SIG-M5 treated with dmso at 0.1 percent for 504 hours (cell line): ENCODE results near the gene ANKLE2.
"Not testable (repeated sequence)": the region's sequence is repeated elsewhere in the genome, so short reads cannot be mapped to it uniquely, and the experiment has no call there.

ENCODE experiments used
- DNase-seq: peaks from one replicate; lab custom pipeline; 2025; ENCODE audit not compliant: unreplicated experiment; lab: John Stamatoyannopoulos, UW

The ANKLE2 gene

GRCh38 chr12:132692030-132692429 is 69.6 kb downstream of the ANKLE2 start:
- DNase-seq = not testable (repeated sequence)

GRCh38 chr12:132690112-132690511 is 71.5 kb downstream of the ANKLE2 start:
- DNase-seq = no peak

GRCh38 chr12:132689227-132689626 is 72.4 kb downstream of the ANKLE2 start:
- no peak for DNase-seq

- peak; percentile 94 for DNase-seq
Observed at GRCh38 chr12:132687211-132688164, 74.1 kb downstream of the ANKLE2 start, which contains the start of the genes POLE and PXMP2. Gene POLE (minus strand): TSS chr12:132687342. CDS start chr12:132687315, 27 bp downstream. Gene PXMP2 (plus strand): TSS chr12:132687587. CDS start chr12:132687671, 84 bp downstream.

DNA sequence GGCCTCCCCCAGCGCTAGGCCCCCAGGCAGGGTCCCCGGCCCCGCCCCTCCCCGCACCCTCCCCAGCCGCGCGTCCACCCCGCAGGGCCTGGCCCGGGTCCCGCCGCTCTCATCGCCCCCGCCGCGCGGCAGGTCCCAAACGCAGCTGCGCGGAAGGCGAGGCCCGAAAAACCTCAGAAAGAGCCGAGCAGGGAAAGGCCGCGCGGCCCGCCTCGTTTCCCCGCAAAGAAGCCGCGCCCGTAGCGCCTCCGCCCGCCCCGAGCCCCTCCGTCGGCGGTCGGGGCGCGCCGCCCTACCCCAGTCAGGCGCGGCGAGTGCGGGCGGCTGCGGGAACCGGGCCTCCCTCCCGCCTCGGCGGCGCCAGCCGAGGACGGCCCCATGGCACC is 74.8 kb downstream of the ANKLE2 start:
- DNase-seq = no peak

DNA sequence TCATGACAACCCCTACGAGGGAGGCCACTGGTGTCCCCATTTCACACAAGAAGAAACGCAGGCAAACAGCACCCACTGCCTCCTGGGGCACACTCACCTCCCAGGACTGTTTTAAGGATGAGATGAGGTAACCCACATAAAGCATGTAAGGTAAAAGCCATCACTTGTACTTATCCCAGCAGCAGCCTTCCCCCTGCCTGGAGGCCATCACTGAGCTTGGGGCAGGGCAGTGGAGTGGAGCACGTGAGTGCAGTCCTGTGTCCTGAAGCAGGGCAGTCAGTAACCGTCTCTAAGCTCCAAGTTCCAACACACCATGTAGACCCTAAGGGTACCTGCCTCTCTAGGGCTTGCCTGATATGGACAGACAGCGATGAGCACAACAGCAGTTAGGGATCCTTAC is 76.2 kb downstream of the ANKLE2 start:
- DNase-seq = no peak

- DNase-seq = no peak
Observed at GRCh38 chr12:132677492-132677891, 84.1 kb downstream of the ANKLE2 start.

DNA sequence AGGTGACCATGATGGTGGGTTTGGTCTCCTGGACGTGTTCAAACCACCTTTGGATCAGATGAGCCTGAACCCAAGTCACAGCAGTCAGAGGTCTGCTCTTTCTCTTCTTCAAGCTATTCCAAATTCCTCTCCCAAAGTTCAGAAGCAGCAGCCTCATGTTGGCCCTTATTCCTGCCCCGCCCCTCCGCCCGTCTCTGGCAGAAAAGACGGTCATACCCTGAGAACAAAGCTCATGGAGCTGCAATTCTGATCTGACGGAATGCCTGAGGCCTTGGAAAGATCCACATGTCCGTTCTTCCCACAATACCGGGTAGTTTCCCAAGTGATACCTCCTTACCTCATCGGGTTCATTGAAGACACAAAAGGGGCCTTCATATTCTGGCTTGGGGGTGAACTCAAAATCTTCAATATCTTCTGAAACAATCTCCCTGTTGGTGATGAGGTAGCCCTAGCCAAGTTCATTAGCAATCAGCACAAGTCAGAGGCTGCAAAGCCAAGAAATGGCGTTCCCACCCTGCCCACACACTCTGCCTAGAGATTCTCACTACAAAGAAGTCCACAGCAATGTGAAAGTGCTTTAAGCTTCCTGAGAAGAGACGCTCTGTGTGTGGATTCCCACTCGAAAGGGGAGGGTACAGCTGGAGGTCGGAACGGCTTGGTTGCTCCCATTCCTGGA is 85.7 kb downstream of the ANKLE2 start:
- no peak for DNase-seq
